GM19395 (cell line): ENCODE data around the gene ZCCHC2.

Experiments used
- ATAC-seq: cut with Tn5 transposase; IDR thresholded peaks from one replicate; pipeline ENCODE4 v1.9.1; 2021; ENCODE audit warnings: mild to moderate bottlenecking, moderate library complexity; ENCODE audit not compliant: unreplicated experiment

ZCCHC2 gene

GRCh38 chr18:62522504-62523254, at the start of gene ZCCHC2:
ZCCHC2 (plus strand) TSS chr18:62523025; CDS start chr18:62523425, 400 bp downstream.
- peak; percentile 72 for ATAC-seq

DNA sequence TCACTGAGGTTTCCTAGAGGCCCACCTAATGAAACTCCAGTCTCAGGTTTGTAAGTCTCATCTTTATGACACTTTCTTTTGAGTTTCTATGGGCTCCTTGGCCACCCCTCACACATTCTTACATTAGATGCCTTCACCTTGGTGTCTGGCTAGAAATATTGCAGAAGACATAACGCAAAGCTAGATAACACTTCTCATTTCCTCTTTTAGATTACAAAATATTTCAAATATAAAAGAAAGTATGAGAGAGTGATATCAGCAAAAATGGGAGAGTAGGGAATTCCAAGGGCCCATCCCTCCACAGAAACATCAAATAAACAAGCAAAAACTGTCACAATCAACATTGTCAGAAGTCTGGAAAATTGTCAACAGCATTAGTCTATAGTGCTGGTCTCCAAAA, 43.3 kb upstream of the ZCCHC2 start:
- ATAC-seq = no peak

GRCh38 chr18:62480927-62481326, 41.9 kb upstream of the ZCCHC2 start:
- ATAC-seq = no peak

DNA sequence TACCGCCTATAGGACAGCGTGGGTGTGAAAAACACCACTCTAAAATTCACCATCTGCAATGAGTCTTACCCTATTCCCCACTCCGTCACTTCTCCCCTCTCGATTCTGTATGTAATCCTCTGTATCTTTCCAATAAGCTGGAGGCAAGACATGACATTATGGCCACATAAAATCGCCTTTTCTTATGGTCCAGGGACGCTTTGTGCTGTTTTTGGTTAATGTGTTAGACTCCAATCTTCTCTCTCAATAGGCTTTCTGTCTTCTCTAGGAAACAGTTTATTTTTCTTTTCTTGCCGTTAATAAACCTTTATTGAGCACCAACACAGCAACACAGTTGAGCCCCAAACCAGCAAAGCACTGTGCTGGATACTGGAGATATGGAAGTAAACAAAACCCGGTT, 37.9 kb upstream of the ZCCHC2 start:
- ATAC-seq = no peak

DNA sequence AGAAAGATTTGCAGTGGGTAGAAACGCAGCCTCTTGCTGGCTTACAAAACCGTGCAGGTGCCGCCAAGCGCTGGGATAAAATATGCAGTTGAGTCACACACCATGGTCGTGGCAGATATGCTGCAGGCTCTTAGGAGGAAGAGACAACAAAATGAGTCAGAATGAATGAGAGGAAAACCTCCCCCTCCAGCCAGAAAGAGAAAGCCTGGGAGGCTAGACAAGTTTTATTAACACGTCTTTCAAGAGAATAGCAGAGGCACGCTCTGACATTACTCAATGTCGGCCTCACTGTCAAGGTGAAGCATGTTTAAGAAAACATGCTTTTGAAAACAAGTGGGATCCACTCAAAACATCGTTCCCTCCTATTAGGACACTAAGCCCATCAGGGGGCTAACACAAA, 37.1 kb upstream of the ZCCHC2 start:
- ATAC-seq = no peak

GRCh38 chr18:62486290-62486964, 36.4 kb upstream of the ZCCHC2 start:
- ATAC-seq = no peak

GRCh38 chr18:62487161-62487560, 35.7 kb upstream of the ZCCHC2 start:
- ATAC-seq = no peak

DNA sequence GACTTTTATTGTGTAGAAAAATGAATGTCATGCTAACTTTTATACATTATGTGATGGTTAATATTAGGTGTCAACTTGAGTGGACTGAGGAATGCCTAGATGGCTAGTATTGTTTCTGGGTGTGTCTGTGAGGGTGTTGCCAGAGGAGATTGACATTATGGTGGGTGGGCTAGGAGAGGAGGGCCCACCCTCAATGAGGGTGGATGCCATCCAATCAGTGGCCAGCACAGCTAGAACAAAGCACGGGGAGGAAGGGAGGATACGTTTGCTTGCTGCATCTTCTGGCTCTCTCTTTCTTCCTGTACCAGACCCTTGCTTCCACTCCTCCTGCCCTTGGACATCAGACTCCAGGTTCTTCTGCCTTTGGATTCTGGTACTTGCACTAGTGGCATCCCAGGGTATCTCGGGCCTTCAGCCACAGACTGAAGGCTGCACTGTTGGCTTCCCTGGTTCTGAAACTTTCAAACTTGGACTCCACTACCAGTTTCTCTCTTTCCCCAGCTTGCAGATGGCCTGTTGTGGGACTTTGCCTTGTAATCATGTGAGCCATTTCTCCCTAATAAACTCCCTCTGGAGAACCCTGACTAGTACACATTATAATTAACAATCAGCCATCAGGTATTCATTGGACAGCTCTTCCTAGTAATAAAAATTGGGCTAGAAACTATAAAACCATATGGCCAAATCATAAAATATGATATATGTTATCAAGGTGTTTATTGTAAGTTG, 31.7 kb upstream of the ZCCHC2 start:
- ATAC-seq = no peak

- no peak for ATAC-seq
These were observed 29.6 kb upstream of the ZCCHC2 start for GRCh38 chr18:62493033-62493862.

DNA sequence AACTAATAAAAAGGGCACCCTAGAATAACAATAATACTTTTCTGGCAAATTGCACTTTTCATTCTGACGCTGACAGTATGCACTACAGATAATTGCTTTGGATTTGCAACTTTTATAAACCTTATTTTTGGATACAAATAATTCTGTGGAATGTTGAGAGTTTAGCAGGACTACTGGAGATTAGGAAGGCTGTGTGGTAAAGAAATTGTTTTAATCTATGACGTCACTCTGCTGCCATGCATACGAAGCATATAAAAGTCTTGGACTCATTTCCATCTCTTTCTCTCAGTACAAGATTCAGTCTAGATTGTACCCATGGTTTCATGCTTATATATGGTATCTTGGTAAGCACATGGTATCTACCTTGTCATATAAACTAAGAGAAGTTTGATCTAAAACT, 28.1 kb upstream of the ZCCHC2 start:
- no peak for ATAC-seq

GRCh38 chr18:62496262-62496661, 26.6 kb upstream of the ZCCHC2 start:
- no peak for ATAC-seq

GRCh38 chr18:62497190-62497772, 25.5 kb upstream of the ZCCHC2 start:
- ATAC-seq = no peak

DNA sequence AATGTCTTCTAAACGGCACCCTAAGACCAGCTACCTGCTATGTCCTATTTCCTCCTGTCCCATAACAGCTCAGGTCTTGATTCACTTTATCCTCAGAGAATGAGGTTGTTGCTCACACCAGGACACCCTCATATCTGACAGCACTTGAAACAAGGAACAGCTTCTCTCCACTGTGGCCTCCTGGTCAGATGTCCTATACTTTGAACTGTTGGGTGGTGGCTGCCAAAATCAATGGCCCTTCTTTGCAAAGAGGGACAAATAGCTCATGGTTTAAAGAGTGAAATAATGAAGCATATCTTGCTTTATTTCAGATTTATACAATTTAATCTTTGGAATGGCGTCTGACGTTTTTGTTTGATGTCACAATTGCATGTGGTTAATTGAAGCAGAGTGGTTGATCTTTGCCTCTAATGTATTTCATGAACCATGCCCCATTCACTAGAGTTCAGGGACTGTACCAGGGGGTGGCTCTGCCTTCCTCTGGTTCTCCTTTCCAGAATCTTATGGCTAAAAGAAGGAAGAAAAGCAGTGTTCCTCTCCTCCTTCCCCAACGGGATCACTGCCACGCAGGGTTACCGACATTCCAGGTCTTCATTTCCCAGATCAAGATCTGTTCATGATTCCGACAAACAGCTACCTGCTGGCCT, 24.1 kb upstream of the ZCCHC2 start:
- ATAC-seq = no peak

DNA sequence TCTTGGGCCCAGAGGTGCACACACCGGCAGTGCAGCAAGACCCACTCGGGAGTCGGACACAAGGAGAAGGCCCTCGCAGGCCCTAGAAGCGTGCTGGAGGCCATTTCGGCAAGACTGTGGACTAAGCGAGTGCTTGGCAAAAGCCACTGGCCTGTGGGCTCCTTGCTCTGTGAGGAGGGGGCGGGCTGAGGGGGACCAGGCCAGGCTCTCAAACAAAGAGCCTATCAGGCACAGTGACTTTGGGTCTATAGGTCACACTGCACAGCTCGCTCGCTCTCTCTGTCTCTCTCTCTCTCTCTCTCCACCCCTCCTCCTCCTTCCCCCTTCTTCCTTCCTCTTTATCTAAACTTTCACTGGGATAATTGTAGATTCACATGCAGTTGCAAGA, 23.6 kb upstream of the ZCCHC2 start:
- no peak for ATAC-seq

- ATAC-seq = no peak
These were observed 22.7 kb upstream of the ZCCHC2 start for GRCh38 chr18:62500174-62500573.

DNA sequence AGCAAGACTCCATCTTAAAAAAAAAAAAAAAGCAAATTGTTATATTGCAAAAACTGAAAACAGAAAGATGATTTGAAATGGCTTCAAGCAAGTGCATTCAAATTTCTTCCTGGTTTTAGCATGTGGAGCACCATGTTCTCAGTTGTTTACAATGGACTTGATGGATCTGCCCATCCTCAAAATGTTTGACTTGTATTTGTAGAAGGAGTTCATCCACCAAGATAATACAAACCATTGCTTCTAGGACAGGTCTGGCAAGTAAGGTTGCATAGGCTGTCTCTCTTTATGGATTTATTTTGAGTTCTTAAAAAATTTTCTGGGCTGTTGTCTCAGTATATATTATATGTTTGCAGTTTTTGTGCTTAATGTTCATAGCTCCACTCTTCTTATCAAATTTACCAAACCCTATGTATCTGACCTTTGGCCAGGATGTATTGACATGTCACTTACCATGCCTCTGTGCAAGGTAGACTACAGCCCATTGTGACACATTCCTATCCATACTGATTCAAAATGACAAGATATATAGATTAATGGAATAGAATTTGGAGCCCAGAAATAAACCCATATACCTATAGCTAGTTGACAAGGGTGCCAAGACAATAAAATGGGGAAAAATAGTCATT, 21.7 kb upstream of the ZCCHC2 start:
- no peak for ATAC-seq

- ATAC-seq = peak; percentile 92
These were observed 16.9 kb upstream of the ZCCHC2 start for GRCh38 chr18:62505669-62506494.

DNA sequence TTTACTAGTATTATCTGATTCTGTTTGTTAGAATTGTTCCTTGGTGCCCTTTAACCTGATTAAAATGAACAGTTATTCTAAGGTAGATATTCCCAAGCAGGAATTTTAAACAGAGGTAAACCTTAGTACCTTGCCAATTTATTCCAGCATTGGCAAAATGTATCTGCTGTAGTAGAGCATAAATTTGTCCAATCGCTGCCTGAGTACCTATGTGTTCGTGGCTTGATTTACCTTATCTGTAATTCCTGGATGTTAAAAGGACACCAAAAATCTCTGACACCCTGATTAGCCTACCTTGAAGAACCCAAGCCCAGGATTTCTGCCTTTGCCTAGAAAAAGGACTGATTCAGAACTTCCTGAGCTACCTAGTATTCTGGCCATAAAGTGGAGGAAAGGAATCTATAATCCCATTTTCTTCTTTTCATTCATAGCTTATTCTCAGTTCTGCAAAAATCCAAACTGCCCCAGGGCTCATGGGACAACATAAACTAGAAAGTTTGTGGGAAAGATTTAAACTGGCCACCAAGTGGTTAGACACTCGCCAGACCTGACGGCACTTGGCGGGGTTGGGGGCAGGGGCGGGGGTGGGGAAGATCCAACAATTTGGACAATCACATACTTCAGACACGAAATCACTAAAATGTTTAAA, 16.2 kb upstream of the ZCCHC2 start:
- peak; percentile 23 for ATAC-seq
